ENCODE measurements around the gene TACC2.

DNA sequence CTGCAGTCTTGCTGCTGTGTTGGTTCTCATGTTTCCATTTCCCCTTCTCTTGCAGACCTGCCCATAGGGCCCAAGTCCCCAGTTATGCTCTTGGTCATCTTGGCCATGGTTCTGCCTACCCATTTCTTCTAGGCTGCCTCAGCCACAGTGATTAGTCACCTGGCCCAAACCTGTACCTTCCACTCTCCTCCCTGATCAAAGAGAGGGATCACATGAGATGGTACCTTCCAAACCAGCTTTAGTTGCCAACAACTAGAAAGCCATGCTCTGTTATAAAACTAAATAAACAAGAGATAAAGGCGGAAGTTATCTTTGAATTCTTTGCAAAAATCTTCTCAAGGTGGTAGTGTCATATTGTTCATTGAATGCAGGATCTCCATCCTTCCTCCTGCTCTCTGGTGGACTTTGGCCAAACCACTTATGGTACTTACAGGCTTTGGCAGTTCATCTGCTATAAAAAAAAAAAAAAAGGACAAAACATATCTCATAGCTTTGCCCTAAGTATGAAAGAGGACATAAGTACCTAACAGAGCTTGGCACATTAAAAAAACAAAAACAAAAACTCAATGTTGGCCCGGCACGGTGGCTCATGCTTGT, 25.8 kb downstream of the TACC2 start:
- TF ChIP-seq CTCF (IDR thresholded peaks at IDR 0.05) (no peak), POLR2A (IDR thresholded peaks at IDR 0.05) (no peak)
